Activated naive CD4-positive, alpha-beta T cell treated with anti-CD3 and anti-CD28 coated beads, Interleukin-2, amount 50 U/mL, for 24 hours (primary cell): ENCODE results near the gene LNPEP.

Experiments used
- H3K27ac Mint-ChIP-seq: one replicate; pipeline ENCODE4 v1.8.0; 2021; ENCODE audit warnings: mild to moderate bottlenecking, mixed read lengths
- H3K27me3 Mint-ChIP-seq: one replicate; pipeline ENCODE4 v1.8.0; 2021; ENCODE audit warnings: mixed read lengths
- H3K36me3 Mint-ChIP-seq: one replicate; pipeline ENCODE4 v1.8.0; 2021; ENCODE audit warnings: mixed read lengths
- H3K4me1 Mint-ChIP-seq: one replicate; pipeline ENCODE4 v1.8.0; 2021; ENCODE audit warnings: mixed read lengths
- H3K4me3 Mint-ChIP-seq: one replicate; pipeline ENCODE4 v1.8.0; 2021; ENCODE audit warnings: mild to moderate bottlenecking, mixed read lengths
- H3K9me3 Mint-ChIP-seq: one replicate; pipeline ENCODE4 v1.8.0; 2021; ENCODE audit warnings: mixed read lengths

LNPEP gene

DNA sequence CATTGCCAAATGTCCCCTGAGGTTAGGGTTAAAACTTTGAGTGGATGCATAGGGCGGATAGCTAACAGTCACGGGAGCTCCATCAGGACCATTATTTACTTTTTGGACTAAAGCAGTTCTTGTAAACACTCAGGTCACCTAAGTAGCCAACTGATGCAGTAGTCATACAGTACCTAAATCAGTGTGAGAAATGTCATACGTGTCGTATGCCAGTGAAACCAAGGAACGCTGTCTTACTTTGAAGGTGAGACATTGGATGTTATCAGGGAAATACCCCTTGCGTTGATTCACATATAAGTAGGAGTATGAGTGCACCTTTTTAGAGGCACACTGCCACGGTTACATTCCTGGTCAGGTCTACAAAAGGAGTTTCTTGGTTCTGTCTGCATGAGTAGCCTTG lies 101.9 kb downstream of the LNPEP start:
- H3K36me3 Mint-ChIP-seq, result peaks cover 3% of the 10 kb centered on the region
- no peak overlapping the region for H3K27ac Mint-ChIP-seq
- no peaks in the 10 kb centered on the region for H3K9me3 Mint-ChIP-seq
- no peak overlapping the region for H3K4me3 Mint-ChIP-seq
- H3K4me1 Mint-ChIP-seq, result peaks cover 16% of the 10 kb centered on the region
- no peaks in the 10 kb centered on the region for H3K27me3 Mint-ChIP-seq

DNA sequence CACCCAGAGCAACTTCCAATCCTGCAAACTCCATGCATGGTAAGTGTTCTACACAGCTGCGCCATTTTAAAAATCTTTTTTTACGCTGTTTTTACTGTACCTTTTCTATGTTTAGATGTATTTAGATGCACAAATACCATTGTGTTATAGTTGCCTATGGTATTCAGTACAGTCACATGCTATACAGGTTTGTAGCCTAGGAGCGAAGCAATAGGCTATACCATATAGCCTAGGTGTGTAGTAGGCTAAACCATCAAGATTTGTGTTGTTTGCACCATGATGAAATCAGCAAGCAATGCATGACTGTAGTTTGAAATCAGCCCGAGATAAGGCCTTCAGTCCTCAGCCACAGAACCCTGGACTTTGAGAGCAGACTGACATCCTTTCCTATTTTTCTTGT lies 105.4 kb downstream of the LNPEP start:
- peaks cover 16% of the 10 kb centered on the region for H3K4me1 Mint-ChIP-seq
- H3K9me3 Mint-ChIP-seq, result no peaks in the 10 kb centered on the region
- H3K4me3 Mint-ChIP-seq, result no peak overlapping the region
- H3K27me3 Mint-ChIP-seq, result no peaks in the 10 kb centered on the region
- no peak overlapping the region for H3K27ac Mint-ChIP-seq
- H3K36me3 Mint-ChIP-seq, result peaks cover 3% of the 10 kb centered on the region

DNA sequence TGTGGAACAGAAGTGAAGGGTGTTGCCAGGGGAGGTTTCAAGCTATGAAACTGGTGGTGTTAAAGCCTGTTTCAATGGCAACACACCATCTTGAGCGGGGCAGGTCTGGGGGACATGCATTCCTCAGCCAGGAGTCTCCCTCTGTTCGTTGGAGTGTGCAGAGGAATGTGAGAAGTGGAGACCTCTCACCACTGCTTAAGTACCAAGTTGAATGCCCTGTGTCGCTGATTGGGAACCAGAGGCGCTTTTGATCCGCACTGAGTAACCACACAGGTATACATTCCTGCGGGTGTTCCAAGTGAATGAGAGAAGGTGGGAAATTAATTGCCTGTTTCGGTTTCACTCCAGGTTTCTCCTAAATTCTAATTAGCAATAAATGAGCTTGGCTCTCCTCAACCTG lies 107.1 kb downstream of the LNPEP start:
- Mint-ChIP-seq H3K27me3 (no peaks in the 10 kb centered on the region), H3K4me1 (peaks cover 6% of the 10 kb centered on the region), H3K27ac (no peak overlapping the region), H3K4me3 (no peak overlapping the region), H3K36me3 (no peaks in the 10 kb centered on the region), H3K9me3 (no peaks in the 10 kb centered on the region)

DNA sequence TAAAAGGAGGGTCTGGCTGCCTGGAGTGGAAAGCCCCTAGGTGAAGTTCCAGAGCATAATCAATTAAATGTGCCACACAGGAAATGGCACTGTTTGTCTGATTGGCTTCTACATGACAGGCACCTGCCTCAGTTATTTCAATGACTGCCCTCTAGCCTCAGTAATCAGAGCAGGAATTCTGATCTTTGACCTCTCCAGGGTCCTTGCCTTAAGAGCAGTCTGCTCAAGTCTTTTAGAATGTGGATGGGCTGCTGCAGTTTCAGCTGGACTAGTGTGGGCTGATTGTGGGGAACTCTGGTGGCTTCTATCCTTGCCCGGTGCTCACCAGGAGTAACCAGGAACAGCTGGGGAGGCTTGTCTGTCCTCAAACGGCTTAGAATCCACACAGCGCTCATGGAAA lies 107.6 kb downstream of the LNPEP start:
- H3K4me3 Mint-ChIP-seq, result no peak overlapping the region
- H3K27me3 Mint-ChIP-seq, result no peaks in the 10 kb centered on the region
- peaks cover 4% of the 10 kb centered on the region for H3K4me1 Mint-ChIP-seq
- H3K36me3 Mint-ChIP-seq, result no peaks in the 10 kb centered on the region
- H3K27ac Mint-ChIP-seq, result no peak overlapping the region
- no peaks in the 10 kb centered on the region for H3K9me3 Mint-ChIP-seq

DNA sequence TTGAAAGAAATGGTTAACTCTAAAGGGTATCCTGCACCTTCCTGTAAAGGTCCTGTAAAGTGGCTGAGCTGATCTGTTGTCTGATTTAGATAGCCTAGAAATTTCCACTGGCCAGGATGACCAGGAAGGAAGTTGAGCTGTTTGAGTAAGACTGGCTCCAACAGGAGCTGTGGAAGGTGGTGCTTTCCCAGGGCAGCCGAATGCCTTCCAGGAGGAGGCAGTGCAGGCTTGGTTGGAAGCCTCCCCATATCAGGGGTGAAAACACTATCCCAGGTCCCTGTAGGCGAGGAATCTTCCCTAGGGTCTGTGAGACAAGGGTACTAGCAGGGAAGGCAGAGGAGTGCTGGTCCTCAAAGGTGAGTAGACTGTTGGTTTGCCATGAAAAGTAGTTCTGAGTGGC lies 108.2 kb downstream of the LNPEP start:
- Mint-ChIP-seq H3K4me3 (no peak overlapping the region), H3K4me1 (no peaks in the 10 kb centered on the region), H3K27me3 (no peaks in the 10 kb centered on the region), H3K27ac (no peak overlapping the region), H3K36me3 (no peaks in the 10 kb centered on the region), H3K9me3 (no peaks in the 10 kb centered on the region)

DNA sequence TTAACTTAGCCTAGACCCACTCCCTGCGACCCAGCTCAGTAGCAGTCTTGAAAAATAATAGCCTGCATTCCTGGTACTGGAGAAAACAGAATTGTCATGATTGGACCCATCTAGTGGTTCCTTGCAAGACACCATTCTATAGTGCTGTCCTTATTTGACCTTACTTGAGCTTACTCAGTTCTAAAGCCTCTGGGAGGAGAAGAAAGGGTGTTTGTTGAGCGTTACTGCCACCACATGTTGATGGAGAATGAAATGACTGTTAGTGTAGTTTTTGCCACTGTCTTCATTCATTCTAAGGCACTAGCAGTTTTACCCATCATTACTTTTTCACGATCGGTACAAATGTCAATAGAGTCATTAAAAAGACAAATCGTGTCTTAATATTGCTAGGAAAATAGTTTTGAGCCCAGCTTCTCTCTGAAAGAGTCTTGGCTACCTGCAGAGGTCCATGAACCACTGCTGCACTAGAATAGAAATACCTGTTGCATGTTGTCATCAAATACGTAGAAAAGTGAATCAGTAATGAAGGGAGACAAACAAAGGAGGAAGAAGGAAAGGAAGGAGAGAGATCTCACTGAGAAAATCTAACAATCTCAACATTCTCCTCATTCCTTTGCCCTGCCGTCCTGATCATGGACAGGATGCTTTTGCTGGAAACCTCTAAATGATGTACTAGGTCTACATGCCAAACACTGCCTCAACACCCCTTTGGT lies 110.5 kb downstream of the LNPEP start:
- Mint-ChIP-seq H3K4me3 (no peak overlapping the region), H3K9me3 (no peaks in the 10 kb centered on the region), H3K27me3 (peaks cover 2% of the 10 kb centered on the region), H3K4me1 (no peaks in the 10 kb centered on the region), H3K27ac (no peak overlapping the region), H3K36me3 (peaks cover 2% of the 10 kb centered on the region)

DNA sequence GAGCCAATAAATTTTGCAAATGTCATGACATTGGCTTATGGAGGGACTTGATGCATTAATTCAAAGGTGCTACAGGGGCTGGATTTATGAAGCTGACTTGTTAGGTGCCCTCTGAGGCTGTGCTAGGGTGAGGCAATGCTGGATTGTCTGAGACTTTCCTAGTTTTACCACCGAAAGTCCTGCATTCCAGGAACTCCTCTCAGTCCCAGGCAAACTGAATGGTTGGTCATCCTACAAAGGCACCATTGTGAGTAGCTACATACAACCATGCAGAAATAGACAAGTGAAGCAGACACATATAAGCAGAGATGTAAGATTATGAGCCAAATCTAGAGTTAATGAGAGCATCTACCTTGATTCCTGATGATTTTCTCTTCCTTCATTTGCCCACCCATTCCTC lies 111.2 kb downstream of the LNPEP start:
- H3K27ac Mint-ChIP-seq, result no peak overlapping the region
- H3K4me1 Mint-ChIP-seq, result no peaks in the 10 kb centered on the region
- no peaks in the 10 kb centered on the region for H3K9me3 Mint-ChIP-seq
- H3K4me3 Mint-ChIP-seq, result no peak overlapping the region
- H3K36me3 Mint-ChIP-seq, result peaks cover 2% of the 10 kb centered on the region
- peaks cover 2% of the 10 kb centered on the region for H3K27me3 Mint-ChIP-seq

DNA sequence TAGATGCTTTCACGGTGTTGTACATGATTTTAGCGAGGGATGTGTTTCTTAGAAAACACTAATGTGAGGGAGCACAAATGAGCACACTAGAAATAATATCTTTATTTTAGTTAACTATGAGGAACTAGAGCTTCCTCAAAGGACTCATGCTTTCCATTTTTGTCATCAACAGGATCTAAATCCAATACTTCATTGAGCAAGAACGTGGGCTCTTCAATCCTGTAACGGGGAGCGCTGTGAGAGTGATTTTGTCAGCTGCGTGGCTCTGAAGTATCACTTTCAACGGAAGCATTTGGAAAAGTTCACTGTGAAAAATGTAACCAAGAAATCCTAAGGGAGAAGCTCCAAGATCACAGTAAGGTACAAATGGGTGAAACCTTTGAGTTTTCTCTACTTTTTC lies 113.3 kb downstream of the LNPEP start:
- peaks cover 2% of the 10 kb centered on the region for H3K27me3 Mint-ChIP-seq
- peaks cover 4% of the 10 kb centered on the region for H3K36me3 Mint-ChIP-seq
- no peak overlapping the region for H3K4me3 Mint-ChIP-seq
- H3K9me3 Mint-ChIP-seq, result no peaks in the 10 kb centered on the region
- no peak overlapping the region for H3K27ac Mint-ChIP-seq
- H3K4me1 Mint-ChIP-seq, result no peaks in the 10 kb centered on the region

DNA sequence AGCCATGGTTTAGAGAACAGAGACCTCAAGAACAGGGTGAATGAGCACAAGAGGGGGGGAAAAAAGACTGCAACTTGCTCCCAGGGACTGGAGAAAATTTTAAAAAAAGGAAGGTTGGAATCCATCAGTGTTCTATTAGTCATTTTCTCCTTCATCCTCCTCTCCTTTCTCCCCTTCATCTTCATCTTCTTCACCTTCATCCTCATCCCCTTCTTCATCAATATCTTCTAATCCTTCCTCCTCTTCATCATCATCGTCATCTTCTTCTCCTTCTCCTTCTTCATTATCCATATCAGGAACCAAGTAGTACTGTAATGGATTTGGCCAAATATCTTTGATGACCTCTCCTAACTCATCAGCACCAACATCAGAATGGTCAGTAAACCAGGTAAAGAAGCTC lies 120.4 kb downstream of the LNPEP start:
- Mint-ChIP-seq H3K9me3 (peaks cover 13% of the 10 kb centered on the region), H3K27me3 (no peaks in the 10 kb centered on the region), H3K4me1 (no peaks in the 10 kb centered on the region), H3K36me3 (peaks cover 19% of the 10 kb centered on the region), H3K27ac (no peak overlapping the region), H3K4me3 (no peak overlapping the region)

DNA sequence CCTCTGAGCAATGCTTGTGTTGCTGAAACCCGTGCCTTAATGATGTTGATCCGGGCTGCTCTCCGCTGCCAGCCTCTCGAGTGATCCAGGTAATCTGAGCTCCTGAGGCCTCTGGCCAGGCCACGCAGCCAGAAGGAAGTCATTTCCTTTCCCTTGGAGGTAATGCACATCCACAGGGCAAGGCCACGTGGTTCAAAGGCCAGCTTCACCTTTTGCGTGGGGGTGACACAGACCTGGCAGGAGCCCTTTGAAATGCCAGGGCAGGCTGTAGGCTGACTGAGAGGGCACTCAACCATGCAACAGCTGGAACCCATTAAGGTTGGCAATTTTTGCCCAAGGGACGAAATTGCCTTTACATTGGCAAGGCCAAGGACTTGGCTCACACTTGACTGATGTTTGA lies 126.2 kb downstream of the LNPEP start:
- Mint-ChIP-seq H3K4me3 (no peak overlapping the region), H3K9me3 (peaks cover 13% of the 10 kb centered on the region), H3K36me3 (peaks cover 13% of the 10 kb centered on the region), H3K27me3 (no peaks in the 10 kb centered on the region), H3K27ac (no peak overlapping the region), H3K4me1 (no peaks in the 10 kb centered on the region)

DNA sequence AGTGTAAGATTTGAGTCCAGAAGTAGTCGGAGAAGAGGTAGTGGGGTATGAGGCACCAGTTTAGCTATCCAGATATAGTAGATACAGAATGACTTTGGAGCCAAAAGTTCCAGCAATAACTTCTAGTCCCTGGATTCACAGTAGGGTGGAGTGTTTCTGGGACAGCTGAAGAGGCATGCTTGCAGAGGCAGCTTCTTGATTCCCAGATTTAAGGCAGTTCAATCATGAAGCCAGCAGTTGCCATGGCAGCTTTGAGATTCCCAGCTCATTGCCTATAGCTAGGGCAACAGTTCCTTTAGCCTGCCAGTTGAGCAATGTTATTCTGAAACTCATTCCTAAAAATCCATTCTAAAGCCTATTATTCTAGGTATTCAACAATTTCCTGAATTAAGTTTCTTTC lies 127.4 kb downstream of the LNPEP start:
- Mint-ChIP-seq H3K4me3 (no peak overlapping the region), H3K4me1 (no peaks in the 10 kb centered on the region), H3K27ac (no peak overlapping the region), H3K9me3 (peaks cover 10% of the 10 kb centered on the region), H3K27me3 (no peaks in the 10 kb centered on the region), H3K36me3 (peaks cover 9% of the 10 kb centered on the region)

DNA sequence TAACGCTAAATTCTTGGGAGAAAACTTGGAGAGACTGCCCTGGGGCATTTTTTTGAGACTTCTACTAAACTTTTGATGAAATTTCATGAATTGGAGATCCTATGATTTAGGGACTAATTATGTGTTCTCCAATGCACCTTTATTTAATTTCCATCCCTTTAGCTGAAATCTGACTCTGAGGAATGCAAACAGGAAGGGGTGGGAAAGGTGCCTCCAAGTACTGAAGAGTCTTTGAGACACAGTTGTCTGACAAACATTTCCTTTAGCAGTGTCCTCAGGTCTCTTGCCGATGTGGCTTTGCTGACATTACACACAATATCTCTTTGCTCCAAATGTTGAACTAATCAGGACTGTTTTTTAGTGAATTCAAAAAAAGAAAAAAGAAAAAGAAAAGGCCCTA lies 129.6 kb downstream of the LNPEP start:
- no peak overlapping the region for H3K4me3 Mint-ChIP-seq
- no peaks in the 10 kb centered on the region for H3K4me1 Mint-ChIP-seq
- peaks cover 1% of the 10 kb centered on the region for H3K36me3 Mint-ChIP-seq
- H3K27ac Mint-ChIP-seq, result no peak overlapping the region
- H3K9me3 Mint-ChIP-seq, result no peaks in the 10 kb centered on the region
- peaks cover 1% of the 10 kb centered on the region for H3K27me3 Mint-ChIP-seq

DNA sequence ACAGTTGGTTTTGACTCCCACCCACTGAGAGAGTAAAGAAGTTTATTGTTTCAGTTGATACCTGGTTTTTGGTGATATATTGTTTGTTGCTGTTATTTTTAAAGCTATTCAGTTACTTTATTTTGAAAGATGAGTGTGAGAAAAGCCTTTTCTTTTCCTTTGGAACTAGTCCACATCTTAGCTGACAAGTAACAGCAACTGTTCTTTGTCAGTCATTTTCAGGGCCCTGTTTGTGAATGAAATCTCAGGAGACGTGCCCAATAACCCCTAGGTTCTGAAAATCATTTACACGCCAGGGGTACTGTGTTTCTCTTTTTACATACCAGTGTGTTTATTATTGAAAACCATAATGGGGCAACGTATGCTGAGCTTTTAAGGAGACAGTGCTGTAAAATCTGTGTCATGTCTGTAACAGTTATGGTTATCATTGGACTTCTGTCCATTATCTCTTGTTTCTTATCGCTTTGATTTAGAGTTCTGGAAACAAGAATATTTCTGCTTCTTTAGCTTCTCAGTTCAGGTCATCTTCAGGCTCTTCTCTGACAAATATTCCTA lies 131.5 kb downstream of the LNPEP start:
- no peak overlapping the region for H3K27ac Mint-ChIP-seq
- no peak overlapping the region for H3K4me3 Mint-ChIP-seq
- no peaks in the 10 kb centered on the region for H3K4me1 Mint-ChIP-seq
- no peaks in the 10 kb centered on the region for H3K9me3 Mint-ChIP-seq
- peaks cover 1% of the 10 kb centered on the region for H3K36me3 Mint-ChIP-seq
- H3K27me3 Mint-ChIP-seq, result peaks cover 3% of the 10 kb centered on the region

DNA sequence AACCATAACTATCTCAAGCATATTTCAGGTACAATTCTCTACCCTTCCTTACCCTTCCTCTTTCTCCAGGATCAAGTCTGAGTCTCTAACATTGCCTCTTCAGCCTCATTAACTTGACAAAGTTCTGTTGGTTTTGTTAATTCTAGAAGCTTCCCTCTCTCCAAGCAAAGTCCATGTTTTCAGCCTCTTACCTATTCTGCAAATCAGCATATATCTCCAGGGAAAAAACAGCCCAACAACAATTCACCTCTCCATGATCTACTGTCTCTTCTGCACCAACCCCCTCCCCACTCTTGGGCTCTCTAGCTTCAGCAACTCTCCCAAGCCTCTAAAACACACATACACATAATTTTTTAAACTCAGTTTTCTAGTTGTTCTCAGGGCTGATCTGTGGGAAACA lies 134.4 kb downstream of the LNPEP start:
- H3K36me3 Mint-ChIP-seq, result peaks cover 3% of the 10 kb centered on the region
- H3K27me3 Mint-ChIP-seq, result peaks cover 3% of the 10 kb centered on the region
- no peaks in the 10 kb centered on the region for H3K9me3 Mint-ChIP-seq
- H3K4me1 Mint-ChIP-seq, result peaks cover 6% of the 10 kb centered on the region
- H3K27ac Mint-ChIP-seq, result no peak overlapping the region
- no peak overlapping the region for H3K4me3 Mint-ChIP-seq

DNA sequence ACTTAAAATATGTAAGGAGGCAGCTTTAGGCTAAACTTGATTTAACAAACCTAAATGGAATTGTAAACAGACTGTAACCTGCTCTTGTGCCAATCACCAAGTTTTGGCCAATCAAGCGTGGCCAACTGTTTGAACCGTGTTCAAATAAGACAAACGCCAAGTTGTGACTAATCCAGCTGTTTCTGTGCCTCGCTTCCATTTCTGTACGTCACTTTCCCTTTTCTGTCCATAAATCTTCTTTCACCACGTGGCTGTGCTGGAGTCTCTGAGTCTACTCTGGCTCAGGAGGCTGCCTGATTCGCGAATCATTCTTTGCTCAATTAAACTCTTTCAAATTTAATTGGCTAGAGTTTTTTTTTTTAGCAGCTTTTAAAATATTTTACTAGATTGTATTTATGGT lies 135.2 kb downstream of the LNPEP start:
- peaks cover 6% of the 10 kb centered on the region for H3K4me1 Mint-ChIP-seq
- H3K27ac Mint-ChIP-seq, result no peak overlapping the region
- no peak overlapping the region for H3K4me3 Mint-ChIP-seq

DNA sequence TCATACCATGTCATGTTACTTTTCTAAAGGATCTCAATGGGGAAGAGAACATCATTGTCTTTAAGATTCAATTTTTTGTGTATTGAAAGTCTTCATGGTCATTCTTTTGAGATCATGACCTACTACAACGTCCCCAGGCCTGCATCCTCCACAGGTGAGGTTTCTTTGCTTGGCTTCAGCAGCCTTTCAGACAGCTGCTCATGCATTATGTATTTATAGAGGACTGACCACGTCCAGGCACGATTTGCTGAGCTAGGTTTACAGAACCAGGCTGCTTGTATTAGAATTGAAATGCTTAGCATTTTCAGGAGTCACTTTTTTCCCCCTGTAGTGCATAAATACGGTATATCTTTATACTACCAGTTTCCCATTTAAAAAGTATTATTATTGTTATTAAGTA lies 136.1 kb downstream of the LNPEP start:
- Mint-ChIP-seq H3K4me3 (no peak overlapping the region), H3K36me3 (peaks cover 3% of the 10 kb centered on the region), H3K4me1 (peaks cover 6% of the 10 kb centered on the region)

More for the DNA sequence above, 135.2 kb downstream of the LNPEP start:
- H3K36me3 Mint-ChIP-seq, result peaks cover 3% of the 10 kb centered on the region
- peaks cover 3% of the 10 kb centered on the region for H3K27me3 Mint-ChIP-seq
- H3K9me3 Mint-ChIP-seq, result no peaks in the 10 kb centered on the region

DNA sequence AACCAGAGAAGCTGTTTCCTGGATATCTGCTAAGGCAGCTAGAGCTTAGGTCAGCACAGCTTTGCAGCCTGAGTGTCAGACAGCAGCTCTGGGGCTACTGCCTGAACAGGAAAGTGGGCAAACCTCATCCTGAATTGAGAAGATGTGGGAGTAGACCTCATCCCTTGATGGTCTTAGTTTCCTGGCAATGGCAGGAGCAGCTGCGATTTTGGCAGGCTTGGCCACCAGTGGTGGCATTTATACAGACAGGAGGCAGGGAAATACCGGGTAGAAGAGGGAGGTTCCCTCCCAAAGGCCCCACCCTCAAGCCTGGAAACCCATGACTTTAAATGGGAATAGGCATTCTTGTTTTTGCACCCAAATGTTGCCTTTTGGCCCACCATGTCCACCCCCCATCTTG lies 136.8 kb downstream of the LNPEP start:
- Mint-ChIP-seq H3K27ac (no peak overlapping the region), H3K9me3 (no peaks in the 10 kb centered on the region), H3K27me3 (peaks cover 3% of the 10 kb centered on the region), H3K36me3 (peaks cover 3% of the 10 kb centered on the region), H3K4me1 (peaks cover 6% of the 10 kb centered on the region), H3K4me3 (no peak overlapping the region)

More for the DNA sequence above, 136.1 kb downstream of the LNPEP start:
- H3K27me3 Mint-ChIP-seq, result peaks cover 3% of the 10 kb centered on the region
- H3K27ac Mint-ChIP-seq, result no peak overlapping the region
- H3K9me3 Mint-ChIP-seq, result no peaks in the 10 kb centered on the region
